T1000 (cell line): Measurements from ENCODE around the gene YBEY.

ENCODE experiments used
- DNase-seq: peaks from one replicate; lab custom pipeline; 2025; ENCODE audit warnings: mixed read lengths; lab: John Stamatoyannopoulos, UW

The YBEY gene

DNA sequence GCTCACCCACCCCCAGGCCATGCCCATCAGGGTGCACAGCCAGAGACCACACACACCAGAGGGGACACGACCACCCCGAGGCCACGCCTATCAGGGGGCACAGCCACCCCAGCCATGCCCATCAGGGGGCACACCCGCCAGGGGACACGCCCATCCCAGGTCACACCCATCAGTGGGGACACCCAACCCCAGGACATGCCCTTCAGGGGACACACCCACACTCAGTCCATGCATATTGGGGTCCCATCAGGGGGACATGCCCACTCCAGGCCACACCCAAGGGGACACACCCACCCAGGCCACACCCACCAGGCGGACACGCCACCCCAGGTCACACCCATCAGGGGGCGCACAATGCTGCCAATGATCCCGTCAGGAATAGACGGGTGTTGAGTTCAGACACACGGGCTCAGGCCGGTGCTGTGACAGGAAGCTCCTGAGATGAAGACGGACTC, 21.4 kb upstream of the YBEY start:
- no peak for DNase-seq

DNA sequence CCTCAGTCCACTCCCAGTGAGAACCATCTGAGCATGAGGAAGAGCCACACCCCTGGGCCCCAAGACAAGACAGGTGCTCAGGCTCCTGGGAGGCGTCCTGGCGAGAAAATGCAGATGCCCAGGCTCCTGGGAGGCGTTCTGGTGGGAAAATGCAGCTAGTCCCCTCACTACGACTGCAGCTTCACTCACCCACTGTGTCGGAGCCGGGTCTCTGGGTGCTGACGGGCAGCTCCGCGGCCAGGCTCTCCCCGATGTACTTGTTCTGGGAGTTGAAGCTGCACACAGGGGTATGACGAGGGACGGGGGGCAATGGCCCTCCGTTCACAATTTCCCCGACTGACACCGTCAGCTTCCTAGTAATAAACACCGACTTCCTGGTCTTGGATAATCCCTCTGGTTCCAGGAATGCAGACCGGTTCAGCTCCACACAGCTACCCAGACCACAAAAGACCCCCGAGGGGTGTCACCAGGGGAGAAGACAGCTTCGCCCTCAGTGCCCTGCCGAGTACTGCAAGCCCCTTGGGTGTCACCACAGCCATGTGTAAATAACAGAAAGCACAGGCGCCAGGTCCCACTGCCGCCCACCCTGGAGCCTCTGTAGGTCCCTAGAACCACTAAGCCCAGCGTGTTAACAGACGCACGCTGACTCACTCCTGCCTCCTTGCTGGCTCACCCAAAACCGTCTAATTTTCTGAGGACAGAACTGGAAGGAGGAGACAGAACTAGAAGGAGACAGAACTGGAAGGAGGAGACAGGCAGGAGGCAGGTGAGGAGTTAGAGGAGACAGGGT, 20.2 kb upstream of the YBEY start:
- no peak for DNase-seq

DNA sequence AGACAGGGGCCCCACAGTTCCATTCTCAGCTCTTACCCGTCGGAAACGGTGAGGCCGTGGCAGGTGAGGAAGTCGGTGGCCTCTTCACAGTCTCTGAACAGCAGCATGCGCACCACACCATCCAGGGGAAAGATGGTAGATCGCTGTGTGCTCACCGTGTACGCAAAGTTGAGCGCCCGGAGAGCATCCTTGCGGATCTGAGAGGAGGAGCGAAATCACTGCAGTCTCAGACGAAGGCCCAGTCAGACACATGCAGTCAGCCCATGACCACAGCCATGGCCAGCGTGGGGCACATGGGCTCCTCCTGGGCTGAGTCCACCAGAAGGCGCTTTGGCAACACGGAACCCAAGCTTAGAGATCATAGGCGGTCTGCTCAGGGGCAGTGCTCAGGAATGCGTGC, 19.2 kb upstream of the YBEY start:
- DNase-seq, result no peak

DNA sequence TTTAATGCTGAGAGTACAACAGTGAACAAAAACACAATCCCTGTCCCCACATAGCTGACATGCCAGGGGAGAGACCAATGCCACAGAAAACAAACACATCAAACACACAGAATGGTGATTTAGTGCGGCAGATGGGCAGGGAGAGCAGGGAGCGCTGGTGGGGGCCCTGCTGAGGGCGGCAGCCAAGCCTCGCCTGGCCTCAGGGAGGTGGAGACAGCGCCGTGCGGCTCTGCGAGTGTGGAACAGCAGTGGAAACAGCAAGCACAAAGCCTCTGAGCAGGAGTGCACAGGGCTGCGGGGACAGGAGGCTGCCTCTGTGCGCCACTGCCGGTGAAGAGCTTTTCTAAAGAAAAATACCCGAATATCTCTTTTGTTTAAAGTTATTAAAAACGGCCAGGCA, 17.8 kb upstream of the YBEY start:
- DNase-seq, result no peak

DNA sequence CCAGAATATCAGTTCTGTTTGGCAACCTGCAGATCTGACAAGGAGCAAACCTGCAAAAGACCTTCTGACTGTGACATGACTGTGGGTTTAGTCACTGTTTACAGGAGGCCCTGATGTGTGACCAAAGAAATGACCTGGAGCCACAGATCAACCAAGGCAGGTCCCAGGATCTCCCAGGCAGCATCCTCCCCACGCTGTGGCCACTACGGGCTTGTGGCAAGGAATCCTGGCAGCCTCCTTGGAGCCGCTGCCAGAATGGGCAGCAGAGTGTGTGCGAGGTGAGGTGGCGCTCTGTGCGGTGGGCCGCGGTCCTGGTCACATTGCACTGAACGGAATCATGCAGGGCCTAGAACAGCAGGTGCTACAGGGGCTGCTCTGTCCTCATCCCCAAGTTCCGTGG, 16.7 kb upstream of the YBEY start:
- no peak for DNase-seq

- DNase-seq, result no peak
These were observed 12.8 kb upstream of the YBEY start for GRCh38 chr21:46273341-46273740.

- DNase-seq, result no peak
These were observed 11.2 kb upstream of the YBEY start for GRCh38 chr21:46274797-46275390.

- DNase-seq, result no peak
These were observed 2.0 kb upstream of the YBEY start for GRCh38 chr21:46284077-46284644.

- DNase-seq, result no peak
These were observed 1.4 kb upstream of the YBEY start for GRCh38 chr21:46284733-46285132.

GRCh38 chr21:46285206-46285661, 908 bp upstream of the YBEY start, which contains the start of gene MCM3AP:
MCM3AP (minus strand) TSS chr21:46285611; CDS start chr21:46285286, 325 bp downstream.
- no peak for DNase-seq

- DNase-seq, result no peak
These were observed 483 bp downstream of the YBEY start for GRCh38 chr21:46286648-46287002.

DNA sequence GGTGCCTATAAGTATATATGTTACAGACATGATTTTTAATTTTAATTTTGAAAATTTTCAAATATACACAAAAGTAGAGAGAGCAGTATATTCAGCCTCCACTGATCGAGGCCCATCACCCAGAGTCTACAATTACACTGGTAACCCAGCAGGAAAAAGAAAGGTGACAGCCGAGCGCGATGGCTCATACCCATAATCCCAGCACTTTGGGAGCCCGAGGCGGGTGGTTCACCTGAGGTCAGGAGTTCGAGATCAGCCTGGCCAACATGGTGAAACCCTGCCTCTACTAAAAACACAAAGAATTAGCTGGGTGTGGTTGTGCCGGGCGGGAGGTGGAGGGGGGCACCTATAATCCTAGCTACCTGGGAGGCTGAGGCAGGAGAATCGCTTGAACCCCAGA, 1.4 kb downstream of the YBEY start:
- no peak for DNase-seq

DNA sequence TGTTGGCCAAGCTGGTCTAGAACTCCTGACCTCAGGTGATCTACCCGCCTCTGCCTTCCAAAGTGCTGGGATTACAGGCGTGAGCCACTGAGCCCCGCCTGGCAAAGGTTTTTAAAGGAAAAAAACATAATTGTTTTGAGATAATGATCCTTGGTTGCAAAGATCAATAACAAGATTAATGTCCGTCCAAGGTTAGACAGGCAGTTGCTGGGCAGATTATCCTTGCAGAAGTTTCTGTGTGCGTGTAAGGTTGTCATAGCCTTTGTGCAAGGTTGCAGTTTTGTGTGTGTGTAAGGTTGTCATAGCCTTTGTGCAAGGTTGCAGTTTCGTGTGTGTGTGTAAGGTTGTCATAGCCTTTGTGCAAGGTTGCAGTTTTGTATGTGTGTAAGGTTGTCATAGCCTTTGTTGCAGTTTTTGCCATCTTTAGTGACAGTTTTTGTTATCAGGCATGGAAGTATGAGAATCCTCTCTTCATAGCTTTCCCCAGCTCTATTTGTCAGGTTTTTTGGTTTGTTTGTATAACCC, 3.6 kb downstream of the YBEY start:
- DNase-seq, result no peak

- no peak for DNase-seq
These were observed 5.4 kb downstream of the YBEY start for GRCh38 chr21:46291561-46291960.

GRCh38 chr21:46294647-46295176, 8.6 kb downstream of the YBEY start:
- DNase-seq, result no peak

GRCh38 chr21:46295177-46295770, 9.1 kb downstream of the YBEY start:
- DNase-seq, result no peak

- DNase-seq, result no peak
These were observed 10.0 kb downstream of the YBEY start for GRCh38 chr21:46295996-46296752.

GRCh38 chr21:46297338-46298271, 11.5 kb downstream of the YBEY start:
- DNase-seq, result no peak

DNA sequence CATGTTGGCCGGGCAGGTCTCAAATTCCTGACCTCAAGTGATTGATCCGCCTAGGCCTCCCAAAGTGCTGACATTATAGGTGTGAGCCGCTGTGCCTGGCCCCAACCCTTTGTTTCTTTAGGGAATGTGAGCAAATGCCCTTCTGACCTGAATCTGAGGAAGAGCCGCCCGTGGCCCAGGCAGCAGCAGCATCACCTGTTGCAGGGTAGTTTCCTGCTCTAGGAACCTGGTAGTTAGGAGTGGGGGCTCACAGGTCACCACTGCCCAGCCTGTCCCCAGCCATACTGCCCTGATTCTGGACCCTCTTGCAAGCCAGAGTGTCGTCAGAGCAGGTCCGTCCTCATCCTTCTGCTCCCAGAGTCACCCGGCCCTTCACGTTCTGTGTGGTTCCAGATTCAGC, 13.0 kb downstream of the YBEY start:
- DNase-seq, result no peak

- no peak for DNase-seq
These were observed 15.6 kb downstream of the YBEY start for GRCh38 chr21:46301759-46302158.
